Endometrium (tissue), 2 donors: ENCODE data around the gene DIS3L2.
"Not testable (repeated sequence)": the region's sequence is repeated elsewhere in the genome, so short reads cannot be mapped to it uniquely, and the experiment has no call there.

Experiments used
- FAIRE-seq: peaks from 2 replicates; lab custom pipeline; 2012; peaks lifted over from hg19 to GRCh38; lab: Jason Lieb, UNC
- donor health status: control.
- donor health status: control.

Gene DIS3L2

GRCh38 chr2:232323328-232323650, 361.8 kb downstream of the DIS3L2 start:
- no peak for FAIRE-seq

DNA sequence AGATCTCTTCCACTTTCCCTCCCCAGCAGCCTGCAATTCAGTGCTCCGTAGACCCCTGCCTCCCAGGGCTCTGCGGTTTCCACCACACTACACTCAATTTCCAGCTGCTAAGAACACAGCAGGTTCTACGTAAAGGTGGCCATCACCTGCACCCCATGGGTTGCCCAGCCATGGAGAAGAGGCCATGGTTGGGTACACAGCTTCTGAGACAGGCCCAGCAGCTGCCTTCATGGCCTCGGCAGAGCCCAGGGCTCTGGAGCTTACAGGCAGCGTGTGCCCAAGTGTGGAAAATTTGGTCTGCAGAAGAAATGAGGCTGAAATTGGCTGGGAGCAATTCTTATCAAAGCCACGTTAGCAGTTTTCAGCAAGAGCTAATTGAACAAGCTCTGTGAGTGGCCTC, 362.5 kb downstream of the DIS3L2 start:
- FAIRE-seq = not testable (repeated sequence)

DNA sequence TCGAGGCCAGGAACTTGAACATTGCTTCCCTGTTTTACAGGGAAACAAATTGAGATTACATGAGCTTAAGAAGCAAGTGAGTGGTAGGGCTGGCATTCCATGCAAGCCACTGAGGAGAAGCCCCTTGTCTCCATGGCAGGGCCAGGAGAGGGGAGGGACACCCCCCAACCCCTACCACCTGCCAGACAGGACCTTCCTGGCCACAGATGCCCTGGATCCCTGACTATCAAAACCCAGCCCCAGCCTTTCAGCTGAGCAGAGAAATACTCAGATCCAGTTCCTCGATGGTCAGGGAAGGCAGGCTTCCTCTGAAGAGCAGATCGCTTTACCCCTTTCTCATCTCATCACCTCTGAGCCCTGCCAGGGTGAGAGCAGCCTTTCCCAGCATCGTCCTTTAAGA, 363.3 kb downstream of the DIS3L2 start:
- no peak for FAIRE-seq

GRCh38 chr2:232325324-232326273, 364.1 kb downstream of the DIS3L2 start:
- no peak for FAIRE-seq

GRCh38 chr2:232326274-232327104, 365.0 kb downstream of the DIS3L2 start:
- not testable (repeated sequence) for FAIRE-seq

- FAIRE-seq = no peak
These were observed 365.9 kb downstream of the DIS3L2 start for GRCh38 chr2:232327105-232328031.

- no peak for FAIRE-seq
These were observed 366.5 kb downstream of the DIS3L2 start for GRCh38 chr2:232328032-232328422.

DNA sequence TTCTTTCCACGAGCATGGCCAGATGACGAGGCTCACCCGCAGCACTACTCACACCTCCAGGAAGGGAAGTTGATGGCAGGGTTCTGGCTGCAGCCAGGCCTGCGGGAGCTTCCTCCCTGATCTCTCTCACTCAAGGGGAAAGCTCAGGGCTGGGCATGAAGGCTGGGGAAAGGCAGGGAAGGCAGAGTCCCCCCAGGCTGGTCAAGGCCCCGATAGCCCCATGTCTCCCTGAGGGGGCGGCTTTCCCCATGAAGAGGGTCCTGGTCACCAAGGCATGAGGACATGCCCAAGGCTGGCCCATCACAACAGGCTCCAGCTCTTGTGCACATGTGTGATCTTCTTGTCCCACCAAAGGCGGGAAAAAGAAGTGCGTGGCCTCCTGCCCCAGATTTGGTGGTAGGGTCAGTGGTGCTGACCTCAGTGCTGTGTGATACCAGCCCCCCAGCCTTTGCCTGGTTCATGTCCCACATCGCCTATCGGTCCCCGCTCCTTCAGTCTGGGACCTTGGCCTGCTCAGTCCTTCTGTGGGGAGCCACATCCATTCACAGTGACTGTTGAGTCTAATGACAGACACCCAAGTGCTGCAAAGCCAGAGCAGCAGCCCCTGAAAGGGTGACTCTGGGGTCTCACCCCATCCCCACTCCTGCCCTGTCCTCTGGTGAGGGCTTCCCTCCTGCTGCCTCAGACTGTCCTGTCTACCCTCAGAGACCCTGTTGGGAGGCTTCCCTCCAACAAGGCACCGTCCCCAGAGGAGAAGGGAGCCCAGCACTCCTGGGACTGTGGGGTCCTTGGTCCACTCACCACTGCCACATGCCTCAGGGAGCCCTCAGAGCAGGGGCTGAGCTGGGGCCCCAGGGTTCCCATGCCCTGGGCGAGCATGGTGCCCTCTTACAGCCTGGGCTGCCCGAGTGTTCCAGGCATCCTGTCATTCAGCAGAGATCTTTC, 367.3 kb downstream of the DIS3L2 start:
- no peak for FAIRE-seq

DNA sequence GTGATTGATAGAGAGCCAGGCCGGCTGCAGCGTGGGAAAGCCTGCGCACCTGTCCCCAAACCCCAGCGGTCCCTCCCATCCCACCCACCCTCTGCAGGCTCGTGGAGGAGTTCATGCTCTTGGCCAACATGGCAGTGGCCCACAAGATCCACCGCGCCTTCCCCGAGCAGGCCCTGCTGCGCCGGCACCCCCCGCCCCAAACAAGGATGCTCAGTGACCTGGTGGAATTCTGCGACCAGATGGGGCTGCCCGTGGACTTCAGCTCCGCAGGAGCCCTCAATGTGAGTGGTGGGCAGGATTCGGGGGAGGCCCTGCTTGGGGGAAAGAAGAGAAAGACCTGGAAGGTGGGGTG, 368.2 kb downstream of the DIS3L2 start:
- FAIRE-seq = no peak

DNA sequence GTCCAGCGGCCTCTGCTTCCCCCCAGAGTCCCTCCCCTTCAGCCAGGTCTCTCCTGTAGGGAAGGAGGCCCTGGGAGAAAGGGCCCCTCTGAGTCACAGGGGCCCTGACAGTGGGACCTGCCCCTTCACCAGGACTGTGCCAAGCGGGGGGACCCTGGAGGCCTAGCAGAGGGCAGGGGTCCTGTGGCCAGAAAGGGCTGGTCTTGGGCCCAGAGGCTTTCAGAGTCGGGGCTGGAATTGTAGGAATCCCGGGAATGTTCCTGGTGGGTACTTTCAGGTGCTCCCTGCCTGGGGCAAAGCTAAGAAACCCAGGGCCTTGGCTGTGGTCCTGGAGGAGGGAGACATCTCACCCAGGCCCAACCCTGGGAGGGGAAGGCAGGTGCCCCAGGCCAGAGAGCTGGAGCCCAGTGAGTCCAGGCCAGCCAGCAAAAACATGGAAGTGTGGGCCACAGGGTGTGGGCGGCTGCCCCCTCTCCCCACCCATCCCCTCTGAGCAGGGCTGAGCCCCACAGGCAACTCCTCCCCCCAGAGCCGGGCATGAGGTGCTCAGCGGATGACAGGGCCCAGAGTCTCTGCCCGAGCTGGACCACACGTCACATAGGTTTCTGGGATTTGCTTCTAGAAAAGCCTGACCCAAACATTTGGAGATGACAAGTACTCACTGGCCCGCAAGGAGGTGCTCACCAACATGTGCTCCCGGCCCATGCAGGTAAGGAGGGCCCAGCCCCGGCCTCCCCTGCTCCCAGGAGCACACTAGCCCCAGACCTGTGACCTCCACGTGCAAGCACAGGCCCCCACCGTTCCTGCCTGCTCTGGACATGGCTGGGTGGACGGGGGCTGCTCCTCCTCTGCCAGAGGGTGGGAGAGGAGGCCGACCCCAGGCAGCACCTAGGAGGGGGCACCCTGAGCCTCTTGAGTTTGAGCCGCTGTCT, 368.8 kb downstream of the DIS3L2 start:
- no peak for FAIRE-seq

DNA sequence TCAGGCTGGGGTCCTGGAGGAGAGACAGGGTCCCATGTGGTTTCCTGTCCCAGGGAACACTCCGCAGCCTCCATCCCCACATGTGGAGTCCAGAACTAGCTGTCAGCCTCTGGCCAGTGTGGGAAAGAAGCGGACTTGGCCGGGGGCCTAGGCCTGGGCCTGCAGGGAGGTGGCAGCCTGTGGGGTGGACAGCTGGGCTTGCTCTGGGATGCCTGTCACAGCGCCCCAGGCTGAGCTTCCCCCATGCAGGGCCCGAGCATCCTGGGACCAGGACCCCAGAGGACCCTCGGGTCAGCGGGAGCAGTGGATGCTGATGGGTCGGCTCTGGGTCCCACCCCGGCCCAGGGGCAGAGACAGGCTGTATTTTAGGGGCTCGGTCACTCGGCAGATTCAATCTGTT, 369.5 kb downstream of the DIS3L2 start:
- not testable (repeated sequence) for FAIRE-seq

GRCh38 chr2:232331641-232332040, 370.1 kb downstream of the DIS3L2 start:
- FAIRE-seq = not testable (repeated sequence)

DNA sequence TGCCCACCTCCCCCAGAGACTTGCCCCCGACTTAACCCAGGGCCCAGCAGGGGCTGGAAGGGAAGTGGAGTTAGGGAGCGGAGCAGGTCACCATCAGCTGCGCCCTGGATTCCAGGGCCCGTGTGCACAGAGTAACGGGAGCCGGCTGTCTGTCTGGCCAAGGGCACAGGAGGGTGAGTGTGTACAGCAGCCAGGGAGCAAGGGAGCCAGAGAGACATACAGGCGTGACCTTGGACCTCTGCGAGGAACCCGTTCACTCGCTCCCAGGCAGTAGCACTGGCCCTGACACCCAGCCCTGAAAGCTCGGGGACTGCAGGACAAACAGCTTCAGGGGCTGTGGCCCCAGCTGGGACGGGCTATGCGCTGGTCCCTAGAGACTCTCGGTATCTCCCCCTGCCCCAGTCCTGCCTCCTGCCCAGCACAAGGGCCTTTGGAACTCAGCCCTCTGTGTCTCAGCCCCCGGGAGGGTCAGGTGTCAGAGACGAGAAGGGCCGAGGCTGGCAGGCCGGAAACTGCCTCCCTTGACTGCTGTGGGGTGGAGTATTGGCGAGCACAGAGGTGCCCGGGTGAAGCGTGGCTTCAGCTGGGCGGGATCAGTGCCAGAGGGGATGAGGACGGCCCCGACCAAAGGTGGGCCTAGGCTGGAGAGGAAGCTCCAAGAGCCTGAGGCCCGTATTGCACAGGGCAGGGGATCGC, 370.9 kb downstream of the DIS3L2 start:
- not testable (repeated sequence) for FAIRE-seq

DNA sequence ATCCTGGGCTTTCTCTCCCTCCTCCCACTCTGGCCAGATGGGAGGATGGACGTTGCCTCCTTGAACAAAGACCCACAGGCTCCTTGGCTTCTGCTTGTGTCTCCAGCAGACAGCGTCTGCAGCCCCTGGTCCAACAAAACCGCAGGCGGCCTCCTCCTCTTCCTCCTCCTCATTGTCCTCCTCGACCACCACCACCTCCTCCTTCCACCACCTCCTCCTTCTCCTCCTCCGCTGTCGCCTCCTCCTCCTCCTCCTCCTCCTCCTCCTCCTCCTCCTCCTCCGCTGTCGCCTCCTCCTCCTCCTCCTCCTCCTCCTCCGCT, 371.4 kb downstream of the DIS3L2 start:
- no peak for FAIRE-seq

GRCh38 chr2:232333361-232334135, 372.0 kb downstream of the DIS3L2 start:
- FAIRE-seq = no peak

DNA sequence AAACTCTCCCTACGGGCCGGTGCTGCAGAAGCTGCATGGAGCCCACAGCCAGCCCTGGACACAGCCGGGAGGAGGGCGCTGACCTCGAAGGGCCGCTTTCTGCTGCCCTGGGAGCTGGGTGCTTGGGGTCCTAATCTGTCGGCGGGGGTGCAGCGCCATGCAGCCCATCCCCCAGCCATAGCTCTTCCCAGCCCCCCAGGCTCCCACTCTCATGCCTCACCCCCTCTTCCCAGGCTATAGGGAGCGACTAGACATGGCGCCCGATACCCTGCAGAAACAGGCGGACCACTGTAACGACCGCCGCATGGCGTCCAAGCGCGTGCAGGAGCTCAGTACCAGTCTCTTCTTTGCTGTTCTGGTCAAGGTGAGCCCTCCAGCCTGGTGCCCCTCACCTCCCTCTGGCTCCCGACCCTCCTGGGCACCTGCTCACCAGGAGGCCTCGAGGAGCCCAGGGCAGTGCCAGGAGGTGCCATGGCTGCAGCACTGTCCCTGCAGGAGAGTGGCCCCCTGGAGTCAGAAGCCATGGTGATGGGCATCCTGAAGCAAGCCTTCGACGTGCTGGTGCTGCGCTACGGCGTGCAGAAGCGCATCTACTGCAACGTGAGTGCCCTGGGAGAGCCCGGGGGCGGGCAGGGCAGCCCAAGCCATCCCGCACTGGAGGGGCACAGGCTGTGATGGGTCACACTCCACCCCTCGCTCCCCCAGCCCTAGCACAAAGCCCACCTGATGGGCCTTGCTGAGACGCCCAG, 372.8 kb downstream of the DIS3L2 start:
- not testable (repeated sequence) for FAIRE-seq

- FAIRE-seq = not testable (repeated sequence)
These were observed 373.3 kb downstream of the DIS3L2 start for GRCh38 chr2:232334885-232335205.
